NCI-H1092 (cell line): Measurements from ENCODE around the gene CLCA1.

Experiments
- DNase-seq: peaks from one replicate; lab custom pipeline; 2025; lab: John Stamatoyannopoulos, UW

Gene CLCA1

DNA sequence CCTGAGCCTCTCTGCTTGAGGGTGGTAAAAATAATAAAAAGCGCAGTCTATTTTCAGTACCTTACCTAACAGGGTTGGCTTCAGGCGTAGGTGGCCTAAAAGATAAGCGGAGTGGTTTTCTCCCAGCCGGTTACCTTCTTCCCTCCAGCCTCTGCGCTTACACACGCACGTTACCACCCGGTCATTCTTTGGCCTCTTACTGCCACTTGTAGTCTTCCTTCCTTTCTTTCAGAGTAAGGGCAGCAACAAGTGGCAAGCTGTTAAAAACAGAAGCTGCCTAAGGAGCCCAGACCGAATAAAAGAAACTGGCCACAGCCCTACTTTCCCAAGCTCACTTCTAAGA, 35.4 kb downstream of the CLCA1 start:
- no peak for DNase-seq

DNA sequence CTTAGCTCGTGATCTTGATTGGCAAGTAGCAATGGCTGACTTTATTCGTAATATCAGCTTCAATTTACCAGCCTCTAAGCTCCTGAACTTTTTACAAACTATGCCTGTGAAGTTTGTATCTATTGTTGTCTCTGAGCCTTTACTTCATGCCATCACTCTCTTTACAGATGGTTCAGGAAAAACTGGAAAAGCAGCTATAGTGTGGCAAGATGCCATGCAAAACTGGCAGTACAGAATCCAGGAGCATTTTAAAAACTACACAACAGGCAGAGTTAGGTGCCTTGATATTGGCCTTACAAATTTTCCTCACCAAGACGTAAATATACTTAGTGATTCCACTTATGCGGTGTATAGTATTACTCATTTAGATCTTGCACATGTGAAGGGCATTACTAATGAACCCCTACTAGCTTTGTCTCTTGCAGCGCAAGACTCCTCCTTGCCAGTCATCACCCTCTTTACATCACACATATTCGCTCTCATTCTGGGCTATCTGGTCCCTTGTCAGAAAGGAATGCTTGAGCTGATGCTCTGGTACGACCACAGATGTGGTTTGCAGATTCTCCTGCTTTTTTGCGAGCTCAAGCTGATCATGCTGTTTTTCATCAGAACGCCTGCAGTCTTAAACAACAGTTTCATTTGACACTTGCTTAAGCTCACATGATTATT, 36.3 kb downstream of the CLCA1 start:
- DNase-seq: no peak

DNA sequence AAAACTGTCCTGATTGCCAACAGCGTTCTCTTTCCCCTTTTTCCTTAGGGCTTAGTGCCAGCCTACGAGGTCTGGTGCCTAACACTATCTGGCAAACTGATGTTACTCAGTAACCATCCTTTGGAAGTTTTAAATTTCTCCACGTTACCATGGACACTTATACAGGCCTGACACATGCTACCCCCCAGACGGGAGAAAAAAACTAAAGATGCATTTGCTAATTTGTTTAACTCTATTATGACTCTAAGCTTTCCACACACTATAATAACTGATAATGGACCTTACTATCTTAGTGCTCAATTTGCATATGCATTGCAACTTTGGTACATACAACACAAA, 36.8 kb downstream of the CLCA1 start:
- DNase-seq: no peak

DNA sequence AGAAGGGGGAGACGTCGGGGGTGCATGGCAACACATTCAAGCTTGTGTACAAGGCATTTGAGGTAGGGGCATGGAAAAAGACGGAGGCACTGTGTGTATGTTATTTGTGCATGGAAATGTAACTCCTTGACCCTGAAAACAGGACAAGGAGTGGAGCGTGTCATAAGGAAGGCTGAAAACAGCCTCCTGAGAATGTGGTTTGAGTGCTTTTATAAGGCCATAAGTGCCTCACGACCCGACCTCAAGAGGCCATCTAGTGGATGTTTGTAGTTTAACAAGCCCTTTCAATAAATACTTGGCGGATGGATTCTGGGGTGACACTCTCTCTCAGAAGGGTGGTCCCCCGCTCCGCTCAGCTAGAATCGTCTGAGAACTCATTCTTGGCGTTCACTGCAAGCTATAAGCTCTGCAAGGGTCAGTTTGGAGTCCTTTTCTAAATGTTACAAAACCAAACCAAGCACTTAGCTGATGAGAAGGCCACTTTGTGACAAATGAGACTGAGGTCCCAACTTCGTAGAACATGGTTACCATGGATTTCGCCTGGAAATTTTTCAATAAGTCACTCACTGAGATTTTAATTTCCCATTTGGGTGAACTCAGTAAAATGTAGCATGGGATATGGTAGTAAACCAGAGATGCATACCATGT, 39.3 kb downstream of the CLCA1 start:
- no peak for DNase-seq

DNA sequence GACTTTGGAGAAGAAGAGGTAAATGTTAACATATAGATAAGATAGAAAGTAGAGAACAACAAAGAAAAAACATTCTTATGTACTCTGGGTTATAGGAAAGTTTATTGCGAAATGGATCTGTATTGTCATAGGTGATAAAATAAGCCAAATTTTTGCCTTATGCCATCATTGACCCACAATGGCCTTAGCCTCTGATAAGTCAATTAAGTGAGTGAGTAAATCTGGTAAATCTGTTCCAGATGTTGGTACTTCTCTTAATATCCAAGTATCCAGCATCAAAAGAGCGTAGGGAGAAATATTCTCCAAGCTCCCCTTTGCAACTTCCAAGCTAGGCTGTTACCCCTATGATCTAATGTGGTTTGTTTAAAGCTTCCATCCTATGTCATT, 39.8 kb downstream of the CLCA1 start:
- DNase-seq: no peak

DNA sequence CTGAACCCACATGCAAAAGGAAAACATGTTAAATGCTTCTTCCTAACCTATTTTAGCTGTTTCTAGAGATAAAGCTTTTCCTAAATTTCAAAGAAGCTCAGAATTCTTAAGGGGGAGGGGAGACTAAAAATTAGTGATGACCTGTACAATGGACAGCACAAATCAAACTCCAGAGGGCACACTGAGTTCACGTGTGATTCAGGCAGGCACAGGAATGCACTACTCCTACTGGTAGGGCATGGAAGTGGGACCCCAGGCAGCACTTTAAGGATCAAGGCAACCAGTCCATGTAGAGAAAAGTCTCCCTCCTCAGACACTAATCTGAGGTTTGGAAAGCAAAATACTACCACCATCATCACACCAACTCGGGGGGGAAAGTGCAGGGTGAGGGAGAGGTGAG, 46.9 kb downstream of the CLCA1 start:
- DNase-seq: no peak

DNA sequence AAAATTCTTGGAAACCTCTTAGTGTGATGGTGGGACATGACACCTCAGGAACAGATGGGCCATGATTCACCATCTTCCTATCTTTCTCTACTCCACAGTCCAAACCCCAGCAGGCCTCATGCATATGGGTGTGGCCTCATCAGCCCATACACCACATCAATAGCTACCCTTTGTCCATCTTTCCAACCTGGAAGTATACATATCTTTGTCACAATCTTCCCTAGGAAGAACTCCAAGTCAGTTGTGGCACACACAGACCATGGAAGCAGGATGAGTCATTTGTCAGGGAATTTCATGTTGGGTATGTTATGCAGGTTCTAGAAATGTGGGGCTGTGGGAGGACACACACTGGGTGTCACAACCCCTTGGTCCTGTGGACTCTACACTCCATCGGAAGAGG, 47.6 kb downstream of the CLCA1 start:
- no peak for DNase-seq

DNA sequence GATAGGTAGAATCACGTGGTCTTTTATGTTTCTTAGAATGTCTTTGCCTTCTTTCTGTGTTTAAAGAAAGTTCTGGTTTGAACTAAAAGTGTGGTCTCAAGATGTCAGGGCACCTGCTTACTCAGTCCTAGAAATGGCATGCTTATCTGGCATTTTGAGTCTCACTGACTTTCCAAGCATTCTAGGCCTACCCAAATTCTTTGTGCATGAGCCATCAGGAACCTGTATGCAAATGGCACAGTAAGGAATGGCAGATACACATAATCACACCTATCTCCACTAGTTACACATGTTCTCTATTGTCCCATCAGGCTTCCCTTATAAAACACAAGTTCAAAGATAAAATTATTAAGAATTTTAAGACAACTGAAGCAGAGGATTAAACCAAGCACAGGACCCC, 48.6 kb downstream of the CLCA1 start:
- no peak for DNase-seq

DNA sequence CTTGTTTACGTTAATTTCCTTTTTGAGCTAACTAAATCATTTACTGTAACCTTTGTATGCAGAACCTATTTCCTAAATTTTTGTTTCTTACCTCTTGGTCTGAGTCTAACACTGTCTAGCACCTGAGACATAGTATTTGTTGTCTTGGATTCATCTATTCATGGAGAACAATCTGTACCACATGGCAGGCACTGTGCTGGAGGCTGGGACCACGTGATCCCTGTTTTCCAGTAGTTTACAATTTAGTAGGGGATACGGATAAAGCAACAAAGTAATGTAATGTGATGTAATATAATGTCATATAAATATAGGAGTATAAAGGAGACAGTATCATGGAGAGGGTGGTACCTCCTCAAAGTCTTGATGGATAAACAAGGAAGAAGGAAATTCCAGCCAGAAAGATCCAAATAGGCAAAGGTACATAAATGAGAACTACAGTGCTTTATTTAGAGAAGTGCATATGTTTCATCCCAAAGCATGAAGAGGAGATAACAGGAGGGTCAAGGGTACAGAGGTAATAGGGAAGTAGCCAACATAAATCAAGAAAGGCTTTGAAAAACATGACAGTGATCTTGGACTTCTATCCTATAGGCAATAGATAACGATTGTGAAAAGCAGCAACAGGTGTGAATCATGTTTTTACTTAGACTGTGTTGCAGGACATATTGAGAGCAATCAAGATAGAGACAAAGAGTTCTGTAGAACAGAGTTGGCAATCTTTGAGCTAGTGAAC, 52.2 kb downstream of the CLCA1 start:
- no peak for DNase-seq

DNA sequence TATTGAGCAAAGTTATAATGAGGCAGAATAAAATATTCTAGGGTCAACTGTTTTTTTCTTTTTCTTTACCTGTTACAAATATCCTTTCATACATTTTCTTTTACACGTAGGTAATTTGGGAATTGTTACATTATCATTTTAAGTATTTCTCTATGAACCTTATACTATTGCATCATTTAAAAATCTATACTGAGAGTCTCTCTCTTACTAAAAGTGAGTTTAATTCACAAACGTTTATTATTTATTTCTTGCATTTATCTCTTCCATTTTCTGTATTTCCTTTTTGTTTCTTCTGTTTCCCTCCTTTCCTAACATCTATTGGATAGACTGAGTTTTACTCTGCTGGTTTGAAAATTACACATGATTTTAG, 52.8 kb downstream of the CLCA1 start:
- no peak for DNase-seq

DNA sequence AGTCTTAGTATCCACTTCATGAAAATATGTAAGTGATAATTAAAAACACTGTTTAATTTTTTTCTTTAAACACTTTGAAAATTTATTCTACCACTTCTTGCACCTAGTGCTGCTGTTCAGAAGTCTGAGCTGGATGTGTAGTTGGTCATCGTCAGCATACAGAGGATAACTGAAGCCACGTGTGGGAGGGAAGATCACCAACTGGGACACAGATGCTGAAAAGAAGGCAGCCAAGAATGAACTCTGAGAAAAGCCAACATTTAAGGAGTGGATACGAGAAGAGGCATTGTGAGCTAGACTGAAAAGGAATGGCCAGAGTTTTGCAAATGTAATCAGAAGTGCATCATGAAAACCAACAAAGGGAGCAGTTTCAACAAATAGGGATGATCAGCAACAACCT, 53.5 kb downstream of the CLCA1 start:
- no peak for DNase-seq

DNA sequence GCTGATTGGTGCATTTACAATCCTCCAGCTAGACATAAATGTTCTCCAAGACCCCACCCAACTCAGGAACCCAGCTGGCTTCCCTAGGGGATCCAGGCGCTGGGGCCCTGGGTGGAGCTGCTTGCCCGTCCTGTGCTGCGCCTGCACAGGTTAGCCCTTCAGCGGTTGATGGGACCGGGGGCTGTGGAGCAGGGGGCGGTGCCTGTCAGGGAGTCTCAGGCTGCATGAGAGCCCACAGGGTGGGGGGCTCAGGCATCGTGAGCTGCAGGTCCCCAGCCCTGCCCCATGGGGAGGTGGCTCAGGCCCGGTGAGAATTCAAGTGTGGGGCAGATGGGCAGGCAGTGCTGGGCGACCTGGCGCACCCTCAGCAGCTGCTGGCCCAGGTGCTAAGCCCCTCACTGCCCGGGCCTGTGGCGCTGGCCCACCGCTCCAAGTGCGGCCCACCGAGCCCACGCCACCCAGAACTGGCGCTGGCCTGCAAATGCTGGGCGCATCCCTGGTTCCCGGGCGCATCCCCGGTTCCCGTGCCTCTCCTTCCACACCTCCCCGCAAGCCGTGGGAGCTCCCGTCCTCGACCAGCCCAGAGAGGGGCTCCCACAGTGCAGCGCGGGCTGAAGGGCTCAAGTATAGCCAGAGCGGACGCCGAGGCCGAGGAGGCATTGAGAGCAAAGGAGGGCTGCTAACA, 55.1 kb downstream of the CLCA1 start:
- no peak for DNase-seq

DNA sequence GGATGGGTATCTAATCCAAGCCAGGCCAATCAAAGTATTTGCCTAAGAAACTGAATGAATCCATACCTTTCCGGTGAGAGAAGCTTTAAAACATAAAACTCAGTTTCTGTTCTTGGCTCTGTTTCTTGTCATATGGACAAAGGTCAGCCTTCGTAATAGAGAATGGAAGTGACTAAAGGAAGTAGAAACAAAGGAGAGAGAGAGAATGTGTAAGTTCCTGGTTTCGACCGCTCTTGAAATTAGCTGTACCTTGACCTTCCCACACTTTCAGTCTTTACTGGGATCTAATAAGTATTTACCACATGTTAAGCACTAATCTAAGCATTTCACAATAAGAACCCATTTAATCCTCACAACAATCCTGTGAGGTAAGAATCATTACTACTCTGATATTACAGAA, 58.6 kb downstream of the CLCA1 start:
- no peak for DNase-seq

DNA sequence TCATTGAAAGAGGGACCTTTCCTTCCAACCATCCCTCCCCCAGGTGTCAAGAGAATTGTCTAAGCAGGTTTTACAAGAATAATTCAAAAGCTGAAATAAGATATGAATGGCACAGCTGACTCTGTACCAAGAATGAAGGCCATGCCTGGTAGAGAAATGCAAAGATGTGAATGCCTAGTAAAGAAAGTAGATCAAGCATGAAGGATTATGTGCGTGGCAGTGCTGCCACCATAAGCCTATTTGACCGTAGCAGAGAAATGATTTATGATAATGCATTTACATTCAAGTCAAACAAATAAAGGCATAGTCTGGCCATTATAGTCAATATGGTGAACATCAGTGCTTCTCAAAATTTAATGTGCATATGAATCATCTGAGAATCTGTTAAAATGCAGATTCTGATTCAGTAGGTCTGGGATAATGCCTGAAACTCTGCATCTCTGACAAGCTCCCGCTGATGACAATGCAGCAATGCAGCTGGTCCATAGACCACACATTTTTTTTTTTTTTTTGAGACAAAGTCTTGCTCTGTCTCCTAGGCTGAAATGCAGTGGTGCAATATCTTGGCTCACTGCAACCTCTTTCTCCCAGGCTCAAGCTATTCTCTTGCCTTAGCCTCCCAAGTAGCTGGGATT, 61.6 kb downstream of the CLCA1 start:
- no peak for DNase-seq

DNA sequence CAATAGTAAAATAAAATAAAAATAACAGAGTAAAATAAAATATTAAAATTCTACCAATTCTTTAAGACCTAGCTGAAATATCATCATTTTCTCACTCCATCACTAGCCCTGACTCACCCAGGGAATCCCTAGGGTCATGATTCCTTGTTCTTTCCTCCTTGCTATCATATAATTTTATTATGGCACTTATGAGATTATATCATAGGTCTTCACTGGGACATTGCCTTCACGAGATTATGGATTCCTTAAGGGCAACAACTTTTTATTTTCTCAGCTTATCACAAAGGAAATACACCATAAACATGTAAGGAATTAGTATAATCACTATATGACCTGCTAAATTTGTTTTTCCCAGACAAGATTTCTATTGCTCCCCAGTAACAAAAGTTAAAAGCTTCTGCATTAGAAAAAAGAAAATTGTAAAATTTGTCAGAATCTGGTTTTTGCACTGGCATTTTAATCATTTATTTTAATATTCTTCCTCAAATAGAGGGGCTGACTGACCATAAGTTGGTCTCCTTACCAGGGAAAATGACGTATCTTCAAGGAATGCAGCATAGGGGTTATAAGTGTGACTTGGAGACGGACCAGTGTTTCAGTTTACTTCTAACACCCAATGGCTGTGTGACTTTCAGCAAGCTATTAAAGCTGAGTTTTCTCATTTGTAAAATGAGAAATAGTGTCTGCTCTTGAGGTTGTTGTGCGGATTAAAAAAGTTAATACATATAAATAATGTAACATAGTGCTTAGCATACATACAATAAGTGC, 69.4 kb downstream of the CLCA1 start:
- DNase-seq: no peak

DNA sequence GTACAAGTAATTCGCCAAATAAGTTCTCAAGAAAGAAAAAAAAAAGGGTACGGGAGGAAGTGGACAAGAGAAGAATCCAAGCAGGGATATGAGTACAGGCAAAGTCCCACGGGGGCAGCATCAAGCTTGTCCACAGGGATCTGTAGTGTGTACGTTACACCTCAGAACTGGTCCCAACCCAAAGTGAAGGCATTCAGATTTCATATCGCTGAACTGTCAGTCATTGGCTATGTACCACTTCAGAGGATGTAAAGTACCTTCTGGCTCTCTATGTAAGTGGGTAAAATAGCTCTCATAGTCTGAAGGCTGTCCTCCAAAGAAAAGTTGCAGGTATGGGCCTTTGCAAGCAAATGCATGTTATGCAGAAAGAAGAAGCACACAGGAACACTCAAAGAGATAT, 70.0 kb downstream of the CLCA1 start:
- DNase-seq: no peak

DNA sequence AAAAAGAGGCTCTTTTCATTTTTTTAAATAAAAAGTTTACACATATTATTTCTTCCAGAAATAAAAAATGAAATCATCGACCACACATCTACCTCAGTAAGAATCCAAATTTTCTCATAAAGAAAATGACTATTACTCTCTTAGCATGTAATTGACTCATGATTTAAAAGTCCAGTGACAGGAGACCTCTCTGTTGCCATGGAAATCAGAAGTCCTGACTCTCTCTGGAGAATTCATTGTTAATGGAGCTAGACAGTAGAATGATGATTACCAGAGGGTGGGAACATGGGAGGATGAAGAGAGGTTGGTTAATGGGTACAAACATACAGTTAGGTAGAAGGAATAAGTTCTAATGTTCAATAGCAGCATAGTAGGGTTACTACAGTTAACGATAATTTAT, 73.1 kb downstream of the CLCA1 start:
- no peak for DNase-seq

DNA sequence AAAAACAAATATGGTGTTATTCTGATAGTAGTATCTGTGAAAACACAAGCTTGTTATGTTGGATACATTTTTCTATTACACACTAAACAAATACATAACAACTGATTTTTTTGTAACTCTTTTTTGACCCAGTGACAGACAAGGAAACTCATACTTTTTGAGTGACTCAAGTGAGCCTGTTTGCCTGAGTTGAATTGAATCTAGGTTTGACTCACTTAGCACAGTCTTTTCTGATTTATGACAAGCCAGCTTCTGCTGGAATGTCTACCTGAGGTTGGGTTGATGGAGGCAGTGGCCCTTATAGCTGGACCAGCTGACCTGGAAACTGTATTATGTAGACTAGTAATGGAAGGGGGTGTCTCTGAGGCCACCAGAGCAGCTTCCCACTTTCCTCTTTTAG, 73.9 kb downstream of the CLCA1 start:
- no peak for DNase-seq

DNA sequence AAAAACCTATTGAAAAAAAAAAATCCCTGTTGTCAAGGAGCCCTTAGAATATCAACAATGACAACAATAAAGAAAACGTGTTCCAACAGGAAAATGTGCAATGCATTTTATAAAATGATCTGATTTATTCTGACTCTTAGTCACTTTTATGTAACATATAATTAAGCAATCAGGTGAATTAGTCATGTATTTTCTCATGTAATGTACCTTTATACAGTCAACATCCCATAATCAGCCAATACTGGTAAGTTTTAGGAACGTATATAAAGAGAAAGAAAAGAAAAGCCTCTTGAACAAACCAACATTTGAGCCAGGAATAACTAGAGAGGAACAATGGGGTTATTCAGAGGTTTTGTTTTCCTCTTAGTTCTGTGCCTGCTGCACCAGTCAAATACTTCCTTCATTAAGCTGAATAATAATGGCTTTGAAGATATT, 78.1 kb downstream of the CLCA1 start, which contains the start of gene CLCA4:
Gene CLCA4 (plus strand): TSS at position 292 of the 435 bp plus-strand sequence. CDS start 42 bp downstream, at position 334.
- DNase-seq: no peak

DNA sequence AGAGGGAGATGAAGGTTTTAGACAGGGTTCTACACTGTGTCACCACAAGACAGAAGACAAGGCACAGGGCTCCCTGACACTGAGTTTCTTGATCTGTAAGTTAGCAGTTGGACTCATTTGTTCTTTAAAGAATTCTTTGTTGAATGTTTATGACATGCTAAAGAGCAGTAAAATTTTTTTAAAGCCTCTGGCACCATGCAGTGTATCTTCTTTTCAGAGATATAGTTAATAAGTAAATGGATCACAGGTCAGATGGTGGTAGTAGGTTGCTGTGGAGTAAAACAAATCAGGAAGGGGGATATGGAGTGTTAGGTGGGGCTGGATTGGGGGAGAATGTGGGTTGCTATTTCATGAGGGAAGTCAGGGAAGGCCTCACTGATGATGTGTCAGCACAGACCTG, 80.1 kb downstream of the CLCA1 start:
- DNase-seq: no peak
